NB4 (cell line): ENCODE results near the gene KRT36.

Source experiments
- CTCF ChIP-seq: IDR thresholded peaks from one replicate; pipeline ENCODE4 v1.5.1; 2012; ENCODE audit warnings: low read depth, low read length
- POLR2A ChIP-seq: IDR thresholded peaks from 2 replicates; pipeline ENCODE4 v1.6.1; 2011; ENCODE audit warnings: mild to moderate bottlenecking; ENCODE audit not compliant: insufficient read length; ENCODE audit errors: extremely low read depth

GRCh38 chr17:41511116-41511515, 21.4 kb upstream of the KRT36 start:
- no peak for TF ChIP-seq CTCF
- TF ChIP-seq POLR2A = no peak
